Measurements from ENCODE around the gene ST6GAL1.

- TF ChIP-seq CTCF (IDR thresholded peaks at IDR 0.05; ENCODE audit: borderline replicate concordance, extremely low read depth, low read length, poor library complexity, severe bottlenecking) (no peak), EZH2 (IDR thresholded peaks at IDR 0.05; ENCODE audit: borderline replicate concordance, low read depth, low read length, severe bottlenecking) (no peak)
Measured at GRCh38 chr3:186886202-186886981, 43.9 kb upstream of the ST6GAL1 start.

Data from DND-41 (cell line).